HEK293T (cell line): ENCODE results near the gene YY1.

Experiments
- CTCF ChIA-PET: fragments of 350-600 bp; formaldehyde crosslinking; extraction: SDS; loops from one replicate; lab custom pipeline; 2021; ENCODE audit warnings: antibody characterized with exemption, inconsistent platforms; lab: Yijun Ruan, JAX
- POLR2A ChIA-PET: fragments of 350-600 bp; formaldehyde crosslinking; extraction: SDS; loops from one replicate; lab custom pipeline; 2020; ENCODE audit warnings: antibody characterized with exemption, inconsistent platforms; lab: Yijun Ruan, JAX
- DNase-seq: peaks from one replicate; pipeline ENCODE4 v3.0.0; 2012; ENCODE audit warnings: mixed read lengths; ENCODE audit errors: extremely low spot score
- ARNT ChIP-seq: fragments of 450-650 bp; IDR thresholded peaks from 2 replicates; pipeline ENCODE4 v1.6.1; 2017; ENCODE audit warnings: mild to moderate bottlenecking
- BHLHE40 ChIP-seq: fragments of 450-650 bp; IDR thresholded peaks from 2 replicates; pipeline ENCODE4 v1.6.1; 2016; ENCODE audit warnings: mild to moderate bottlenecking, moderate library complexity, borderline replicate concordance
- CTBP1 ChIP-seq: fragments of 450-650 bp; IDR thresholded peaks from 2 replicates; pipeline ENCODE4 v1.6.1; 2016; ENCODE audit warnings: borderline replicate concordance
- ELF4 ChIP-seq: fragments of 450-650 bp; IDR thresholded peaks from 2 replicates; pipeline ENCODE4 v1.6.1; 2017; ENCODE audit warnings: antibody characterized with exemption
- FOXA1 ChIP-seq: fragments of 450-650 bp; IDR thresholded peaks from 2 replicates; pipeline ENCODE4 v1.6.1; 2016; ENCODE audit warnings: mild to moderate bottlenecking
- FOXK2 ChIP-seq: fragments of 450-650 bp; IDR thresholded peaks from 2 replicates; pipeline ENCODE4 v1.6.1; 2016; ENCODE audit warnings: mild to moderate bottlenecking
- FOXM1 ChIP-seq: fragments of 450-650 bp; IDR thresholded peaks from 2 replicates; pipeline ENCODE4 v1.6.1; 2017; ENCODE audit warnings: mild to moderate bottlenecking, borderline replicate concordance
- HDGF ChIP-seq: fragments of 450-650 bp; IDR thresholded peaks from 2 replicates; pipeline ENCODE4 v1.6.1; 2017; ENCODE audit warnings: antibody characterized with exemption, borderline replicate concordance
- L3MBTL2 ChIP-seq: fragments of 450-650 bp; conservative IDR thresholded peaks from 2 replicates; pipeline ENCODE4 v1.6.1; 2016; ENCODE audit warnings: mild to moderate bottlenecking
- LEF1 ChIP-seq: fragments of 450-650 bp; IDR thresholded peaks from 2 replicates; pipeline ENCODE4 v1.6.1; 2017; ENCODE audit warnings: mild to moderate bottlenecking, borderline replicate concordance
- NFRKB ChIP-seq: fragments of 450-650 bp; IDR thresholded peaks from 2 replicates; pipeline ENCODE4 v1.6.1; 2016; ENCODE audit warnings: mild to moderate bottlenecking, moderate library complexity
- PKNOX1 ChIP-seq: fragments of 450-650 bp; IDR thresholded peaks from 2 replicates; pipeline ENCODE4 v1.6.1; 2016
- SP1 ChIP-seq: fragments of 450-650 bp; IDR thresholded peaks from 2 replicates; pipeline ENCODE4 v1.6.1; 2017
- SUZ12 ChIP-seq: fragments of 450-650 bp; IDR thresholded peaks from 2 replicates; pipeline ENCODE4 v1.6.1; 2016; ENCODE audit warnings: mild to moderate bottlenecking
- TARDBP ChIP-seq: fragments of 450-650 bp; IDR thresholded peaks from 2 replicates; pipeline ENCODE4 v1.6.1; 2016
- ZNF384 ChIP-seq: fragments of 450-650 bp; IDR thresholded peaks from 2 replicates; pipeline ENCODE4 v1.6.1; 2016

YY1 gene

GRCh38 chr14:100238419-100239210 lies at the start of gene YY1:
TSS of gene YY1 (plus strand) at chr14:100239144. CDS start at chr14:100239245, 101 bp downstream.
- DNase-seq, result peak; percentile 98
- no peak for TF ChIP-seq SUZ12
- no peak for TF ChIP-seq CTBP1
- TF ChIP-seq NFRKB, result no peak
- TF ChIP-seq ZNF384, result no peak
- peak; percentile 59; the same call in 1 of the 2 replicates for TF ChIP-seq SP1
- TF ChIP-seq PKNOX1, result peak; percentile 55; the same call in 1 of the 2 replicates
- 0 out of 2 replicates have a peak, but pooled peaks have one; percentile 20 for TF ChIP-seq ARNT
- CTCF ChIA-PET, result no interaction called here
- POLR2A ChIA-PET, result interaction anchor here (0.8 to 2.5 kb wide), 4 partner anchors 8 to 44 kb away, joined by 3 to 16 read pairs (median 4); no protein-coding TSS in a partner anchor

- POLR2A ChIA-PET, result no interaction called here
- CTCF ChIA-PET, result no interaction called here
- no peak for DNase-seq
- TF ChIP-seq NFRKB (no peak), L3MBTL2 (no peak), LEF1 (no peak), SUZ12 (no peak), BHLHE40 (no peak), ZNF384 (no peak), HDGF (no peak), ARNT (no peak), FOXA1 (no peak), SP1 (no peak), CTBP1 (no peak), FOXM1 (no peak), TARDBP (no peak), ELF4 (no peak), FOXK2 (no peak), PKNOX1 (no peak)
These were observed 48.8 kb upstream of the YY1 start for GRCh38 chr14:100190126-100190525.

- POLR2A ChIA-PET, result interaction anchor here (1.5 to 2.3 kb wide), 2 partner anchors 23 to 26 kb away, joined by 5 to 19 read pairs; no protein-coding TSS in a partner anchor
- no peak for TF ChIP-seq ZNF384
- TF ChIP-seq SP1, result no peak
- no peak for TF ChIP-seq SUZ12
- TF ChIP-seq ARNT, result no peak
- no peak for TF ChIP-seq BHLHE40
- no peak for TF ChIP-seq NFRKB
- TF ChIP-seq TARDBP, result no peak
- no peak for TF ChIP-seq HDGF
- no peak for TF ChIP-seq L3MBTL2
- TF ChIP-seq PKNOX1, result no peak
- no peak for TF ChIP-seq CTBP1
- TF ChIP-seq FOXK2, result no peak
- no peak for TF ChIP-seq LEF1
- no peak for TF ChIP-seq ELF4
- no peak for TF ChIP-seq FOXA1
- TF ChIP-seq FOXM1, result no peak
- no peak for DNase-seq
These were observed 47.2 kb upstream of the YY1 start for GRCh38 chr14:100191584-100192249.

GRCh38 chr14:100192250-100192671 lies 46.7 kb upstream of the YY1 start:
- no peak for TF ChIP-seq FOXA1
- TF ChIP-seq HDGF, result no peak
- POLR2A ChIA-PET, result interaction anchor here (1.0 to 2.4 kb wide), 10 partner anchors 17 to 221 kb away, joined by 3 to 19 read pairs (median 4); no protein-coding TSS in a partner anchor
- CTCF ChIA-PET, result interaction anchor here (1.0 to 1.6 kb wide), 8 partner anchors 8 to 67 kb away, joined by 3 to 10 read pairs (median 4); no protein-coding TSS in a partner anchor
- DNase-seq, result no peak

More at GRCh38 chr14:100191584-100192249, 47.2 kb upstream of the YY1 start:
- CTCF ChIA-PET, result interaction anchor here (1.5 kb wide), 1 partner anchor 18 kb away, joined by 4 read pairs; no protein-coding TSS in a partner anchor

- peak; percentile 99 for DNase-seq
- TF ChIP-seq ARNT (no peak), HDGF (peak; percentile 62; the same call in 1 of the 2 replicates), ELF4 (no peak), ZNF384 (no peak), SUZ12 (no peak), BHLHE40 (no peak), FOXM1 (no peak), PKNOX1 (peak; percentile 54; the same call in 1 of the 2 replicates), FOXK2 (no peak), CTBP1 (no peak), SP1 (no peak), TARDBP (no peak), FOXA1 (no peak), NFRKB (no peak), LEF1 (no peak), L3MBTL2 (peak; percentile 81)
- ChIA-PET POLR2A (interaction anchor here (0.6 to 2.4 kb wide), 15 partner anchors 11 to 222 kb away, joined by 3 to 19 read pairs (median 4); no protein-coding TSS in a partner anchor), CTCF (interaction anchor here (0.6 to 1.6 kb wide), 16 partner anchors 9 to 1568 kb away, joined by 3 to 10 read pairs (median 3); no protein-coding TSS in a partner anchor)
These were observed 46.1 kb upstream of the YY1 start for GRCh38 chr14:100192672-100193416.
